ENCODE results near the gene ZMIZ1.

ZMIZ1 gene

DNA sequence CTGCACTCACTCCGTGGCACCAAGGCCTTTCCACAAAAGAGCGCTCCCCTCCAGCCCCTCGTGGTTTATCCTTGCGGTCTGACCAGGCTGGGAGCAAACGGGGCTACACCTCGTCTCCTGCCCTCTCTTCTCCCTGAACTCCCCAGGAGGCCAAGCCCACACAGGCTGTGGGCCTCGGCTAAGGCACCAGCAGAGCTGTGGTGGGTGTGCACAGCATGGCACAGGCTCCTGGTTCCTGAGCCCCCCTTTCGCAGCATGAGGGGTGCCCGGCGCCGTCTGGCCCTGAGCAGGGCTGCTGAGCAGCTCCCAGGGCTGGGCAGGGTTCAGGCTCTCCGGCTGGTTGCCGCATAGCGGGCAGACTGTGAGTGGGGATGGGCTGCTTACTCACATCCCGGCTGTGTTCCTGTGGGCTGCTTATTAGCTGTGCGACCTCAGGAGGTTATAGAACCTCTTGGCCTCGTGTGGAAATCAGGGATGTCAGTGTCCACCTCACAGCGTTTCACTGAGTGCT is 90.4 kb downstream of the ZMIZ1 start:
- TF ChIP-seq, protein P1, sequence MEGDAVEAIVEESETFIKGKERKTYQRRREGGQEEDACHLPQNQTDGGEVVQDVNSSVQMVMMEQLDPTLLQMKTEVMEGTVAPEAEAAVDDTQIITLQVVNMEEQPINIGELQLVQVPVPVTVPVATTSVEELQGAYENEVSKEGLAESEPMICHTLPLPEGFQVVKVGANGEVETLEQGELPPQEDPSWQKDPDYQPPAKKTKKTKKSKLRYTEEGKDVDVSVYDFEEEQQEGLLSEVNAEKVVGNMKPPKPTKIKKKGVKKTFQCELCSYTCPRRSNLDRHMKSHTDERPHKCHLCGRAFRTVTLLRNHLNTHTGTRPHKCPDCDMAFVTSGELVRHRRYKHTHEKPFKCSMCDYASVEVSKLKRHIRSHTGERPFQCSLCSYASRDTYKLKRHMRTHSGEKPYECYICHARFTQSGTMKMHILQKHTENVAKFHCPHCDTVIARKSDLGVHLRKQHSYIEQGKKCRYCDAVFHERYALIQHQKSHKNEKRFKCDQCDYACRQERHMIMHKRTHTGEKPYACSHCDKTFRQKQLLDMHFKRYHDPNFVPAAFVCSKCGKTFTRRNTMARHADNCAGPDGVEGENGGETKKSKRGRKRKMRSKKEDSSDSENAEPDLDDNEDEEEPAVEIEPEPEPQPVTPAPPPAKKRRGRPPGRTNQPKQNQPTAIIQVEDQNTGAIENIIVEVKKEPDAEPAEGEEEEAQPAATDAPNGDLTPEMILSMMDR (IDR thresholded peaks at IDR 0.05; ENCODE audit: low read depth, low read length) = no peak
- H3K4me3 ChIP-seq (replicated peaks in 1 of 2; ENCODE audit: low read depth in 2 of 2, low read length in 2 of 2) = no peak overlapping the region
- peak; percentile 77 to 89 for DNase-seq (ENCODE audit: low read depth in 2 of 2)

DNA sequence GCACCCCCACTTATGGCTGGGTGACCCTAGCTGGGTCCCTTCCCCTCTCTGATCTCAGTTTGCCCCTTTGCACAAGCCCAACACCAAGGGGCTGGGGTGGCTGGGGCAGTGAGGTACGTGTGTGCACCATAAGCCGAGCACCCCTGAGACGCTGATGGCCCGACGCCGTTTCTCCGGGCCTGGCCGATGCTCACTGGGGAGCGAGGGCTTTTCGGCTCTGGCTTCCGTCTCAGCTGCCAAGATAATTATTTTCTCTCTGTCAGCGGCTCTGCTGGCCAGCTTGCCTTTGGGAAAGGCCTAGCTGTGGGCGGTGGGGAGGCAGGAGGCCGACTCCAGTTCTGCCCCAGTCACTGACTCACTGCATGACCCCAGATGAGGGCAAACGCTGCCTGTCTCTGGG is 91.0 kb downstream of the ZMIZ1 start:
- TF ChIP-seq, protein P1 (IDR thresholded peaks at IDR 0.05; ENCODE audit: low read depth, low read length) = no peak
- peak; percentile 70 to 81 for DNase-seq (ENCODE audit: low read depth in 2 of 2)
- no peak overlapping the region for H3K4me3 ChIP-seq (replicated peaks in 1 of 2; ENCODE audit: low read depth in 2 of 2, low read length in 2 of 2)

DNA sequence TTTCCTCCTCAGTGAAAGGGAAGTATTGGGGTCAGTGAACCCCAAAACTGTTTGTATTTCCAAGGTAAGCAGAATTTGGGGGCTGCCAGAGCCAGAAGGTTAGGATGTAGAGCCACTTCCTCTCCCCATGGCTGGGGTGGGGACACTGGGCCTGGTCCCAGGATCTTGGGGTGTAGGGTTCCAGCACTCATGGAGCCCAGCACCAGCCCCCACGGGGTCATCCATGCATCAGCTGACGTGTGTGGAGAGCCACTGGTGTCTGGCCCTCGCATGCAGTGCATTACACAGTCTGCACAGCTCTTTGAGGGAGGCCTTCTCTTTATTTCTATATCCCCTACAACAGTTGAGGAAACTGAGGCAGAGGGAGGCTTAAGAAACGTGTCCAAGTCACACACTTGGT is 91.4 kb downstream of the ZMIZ1 start:
- TF ChIP-seq, protein P1 (IDR thresholded peaks at IDR 0.05; ENCODE audit: low read depth, low read length) = no peak
- no peak for DNase-seq (ENCODE audit: low read depth in 2 of 2)
- H3K4me3 ChIP-seq (replicated peaks in 1 of 2; ENCODE audit: low read depth in 2 of 2, low read length in 2 of 2) = no peak overlapping the region

DNA sequence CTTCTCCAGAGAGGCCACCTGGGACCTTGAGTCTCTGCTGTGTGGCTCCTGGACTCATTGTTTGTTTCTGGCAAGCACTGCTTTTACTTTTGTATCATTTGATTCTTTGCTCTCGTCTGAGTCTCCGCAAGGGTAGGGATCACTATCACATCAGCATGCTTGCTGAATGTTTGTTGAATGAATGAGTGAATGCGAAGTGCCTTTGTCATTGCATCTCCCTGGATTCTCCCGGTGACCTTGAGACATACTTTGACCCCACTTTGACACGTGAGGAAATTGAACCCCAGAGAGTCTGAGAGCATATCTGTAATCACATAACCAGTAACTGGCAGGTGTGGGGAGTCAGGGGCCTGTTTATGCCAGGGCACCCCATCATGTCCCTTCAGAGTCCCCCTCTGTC is 92.8 kb downstream of the ZMIZ1 start:
- TF ChIP-seq, protein P1 (IDR thresholded peaks at IDR 0.05; ENCODE audit: low read depth, low read length) = no peak
- no peak overlapping the region for H3K4me3 ChIP-seq (replicated peaks in 1 of 2; ENCODE audit: low read depth in 2 of 2, low read length in 2 of 2)
- DNase-seq (ENCODE audit: low read depth in 2 of 2) = peak in 1 of 2 donors; percentile 47

DNA sequence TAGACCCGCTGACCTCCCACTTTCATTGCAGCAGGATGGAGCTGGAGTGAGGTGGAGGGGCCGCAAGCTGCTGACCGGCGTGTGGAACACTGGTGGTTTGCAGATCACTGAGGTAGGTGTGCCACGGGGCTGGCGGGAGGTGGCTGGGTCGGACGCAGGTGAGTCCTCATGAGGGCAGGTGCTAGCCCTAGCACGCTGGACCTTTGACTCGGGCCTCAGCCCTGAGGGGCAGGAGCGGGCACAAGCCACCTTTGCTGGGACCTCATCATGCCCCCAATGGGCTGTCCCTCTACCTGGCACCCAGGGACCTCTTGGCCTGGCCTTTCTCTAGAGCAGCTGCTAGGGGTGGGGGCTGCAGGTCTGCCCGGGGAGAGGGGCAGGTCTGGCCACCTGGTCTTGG is 93.3 kb downstream of the ZMIZ1 start:
- TF ChIP-seq, protein P1 (IDR thresholded peaks at IDR 0.05; ENCODE audit: low read depth, low read length) = no peak
- H3K4me3 ChIP-seq (replicated peaks in 1 of 2; ENCODE audit: low read depth in 2 of 2, low read length in 2 of 2) = no peak overlapping the region
- no peak for DNase-seq (ENCODE audit: low read depth in 2 of 2)

DNA sequence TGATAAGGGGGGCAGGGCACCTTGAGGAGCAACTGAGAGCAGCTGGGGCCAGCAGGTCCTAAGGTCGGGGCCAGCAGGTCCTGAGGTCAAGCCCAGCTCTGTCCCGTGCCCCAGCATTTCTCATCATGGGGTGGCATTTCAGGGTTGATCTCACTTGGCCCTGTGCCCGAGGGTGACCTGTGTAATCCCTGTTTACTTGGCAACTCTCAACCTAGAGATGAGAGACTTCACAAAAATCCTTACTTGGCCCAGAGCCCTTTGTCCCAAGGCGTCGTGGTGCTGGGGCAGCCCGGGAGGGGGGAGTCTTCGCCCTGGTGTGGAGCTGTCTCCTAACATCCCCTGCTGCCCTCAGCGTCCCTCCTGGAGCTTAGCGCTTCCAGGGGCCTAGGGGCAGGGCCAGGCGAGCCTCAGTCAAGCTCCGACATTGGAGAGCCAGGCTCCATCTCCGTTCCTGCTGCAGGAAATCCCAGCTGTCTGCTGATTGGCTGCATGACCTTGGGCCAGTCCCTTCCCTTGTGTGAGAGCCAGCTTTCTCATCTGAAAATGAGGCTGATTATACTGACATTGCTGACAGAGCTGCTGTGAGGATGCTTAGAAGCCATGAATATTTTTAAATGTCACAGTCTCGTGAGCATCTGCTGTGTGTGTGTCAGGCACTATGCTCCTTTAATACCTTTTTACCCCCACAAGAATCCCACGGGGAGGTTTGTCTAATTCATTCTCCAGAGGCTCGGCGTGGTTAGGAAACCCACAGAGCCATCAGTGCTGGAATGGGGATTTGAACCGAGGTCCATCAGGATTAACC is 94.3 kb downstream of the ZMIZ1 start:
- TF ChIP-seq, protein P1 (IDR thresholded peaks at IDR 0.05; ENCODE audit: low read depth, low read length) = no peak
- peak in 1 of 2 donors; percentile 57 for DNase-seq (ENCODE audit: low read depth in 2 of 2)
- no peak overlapping the region for H3K4me3 ChIP-seq (replicated peaks in 1 of 2; ENCODE audit: low read depth in 2 of 2, low read length in 2 of 2)

Data from cardiac fibroblast (primary cell).